OCI-LY1 (cell line): ENCODE results near the gene DCDC1.

Experiments
- H2AFZ ChIP-seq: fragments of 200-600 bp; sonication (generic), shearing (Covaris generic); 2 replicates; pipeline ENCODE4 v1.6.0; 2014; ENCODE audit warnings: antibody characterized with exemption, mild to moderate bottlenecking, low read length
- H3F3A ChIP-seq: fragments of 200-600 bp; sonication (generic), shearing (Covaris generic); 2 replicates; pipeline ENCODE4 v1.6.0; 2014; ENCODE audit warnings: mild to moderate bottlenecking, antibody characterized with exemption, low read length, moderate library complexity; ENCODE audit not compliant: insufficient read depth
- H3K27ac ChIP-seq: fragments of 200-600 bp; sonication (generic); 2 replicates; pipeline ENCODE4 v1.5.1; 2014; ENCODE audit warnings: low read length, mixed run types, mild to moderate bottlenecking, low read depth; ENCODE audit not compliant: poor library complexity, severe bottlenecking
- H3K27me3 ChIP-seq: fragments of 200-600 bp; sonication (generic); 2 replicates; pipeline ENCODE4 v1.6.0; 2014; ENCODE audit warnings: antibody characterized with exemption, mild to moderate bottlenecking, low read length, moderate library complexity; ENCODE audit not compliant: insufficient read depth
- H3K36me3 ChIP-seq: fragments of 200-600 bp; sonication (generic); 2 replicates; pipeline ENCODE4 v1.6.1; 2014; ENCODE audit warnings: mild to moderate bottlenecking, antibody characterized with exemption, low read length, moderate library complexity, mixed read lengths; ENCODE audit not compliant: insufficient read depth
- H3K4me1 ChIP-seq: fragments of 200-600 bp; sonication (generic); 2 replicates; pipeline ENCODE4 v1.5.1; 2014; ENCODE audit warnings: mild to moderate bottlenecking, low read length, moderate library complexity; ENCODE audit not compliant: insufficient read depth, severe bottlenecking
- H3K4me2 ChIP-seq: fragments of 200-600 bp; sonication (generic), shearing (Covaris generic); 2 replicates; pipeline ENCODE4 v1.6.1; 2014; ENCODE audit warnings: low read length
- H3K4me3 ChIP-seq: fragments of 200-600 bp; sonication (generic); 2 replicates; pipeline ENCODE4 v1.5.1; 2014; ENCODE audit warnings: low read length, low read depth, mild to moderate bottlenecking, mixed read lengths; ENCODE audit not compliant: poor library complexity, severe bottlenecking
- H3K79me2 ChIP-seq: fragments of 200-600 bp; shearing (Covaris generic); 2 replicates; pipeline ENCODE4 v1.6.1; 2016; ENCODE audit warnings: mixed run types, low read length, mixed read lengths; ENCODE audit not compliant: insufficient read depth
- H3K9ac ChIP-seq: fragments of 200-600 bp; sonication (generic), shearing (Covaris generic); 2 replicates; pipeline ENCODE4 v1.6.1; 2014; ENCODE audit warnings: mild to moderate bottlenecking, low read length, mixed read lengths
- H3K9me2 ChIP-seq: fragments of 200-600 bp; sonication (generic), shearing (Covaris generic); 2 replicates; pipeline ENCODE4 v1.6.1; 2014; ENCODE audit warnings: low read depth, mild to moderate bottlenecking, low read length, mixed read lengths
- H3K9me3 ChIP-seq: fragments of 200-600 bp; shearing (Covaris generic); 2 replicates; pipeline ENCODE4 v1.6.1; 2014; ENCODE audit warnings: low read length, mixed read lengths
- H4K20me1 ChIP-seq: fragments of 200-600 bp; sonication (generic), shearing (Covaris generic); 2 replicates; pipeline ENCODE4 v1.6.0; 2016; ENCODE audit warnings: mild to moderate bottlenecking, low read length; ENCODE audit not compliant: insufficient read depth
- CTCF ChIP-seq: fragments of 200-600 bp; sonication (generic), shearing (Covaris generic); IDR thresholded peaks from 2 replicates; pipeline ENCODE4 v1.5.1; 2017; ENCODE audit warnings: mild to moderate bottlenecking, antibody characterized with exemption, low read length, moderate library complexity, mixed read lengths
- EZH2 ChIP-seq: fragments of 200-600 bp; sonication (generic), shearing (Covaris generic); IDR thresholded peaks from 2 replicates; pipeline ENCODE4 v1.8.0; 2017; ENCODE audit warnings: borderline replicate concordance, mixed run types, mild to moderate bottlenecking, antibody characterized with exemption, low read length, moderate library complexity, mixed read lengths

Gene DCDC1

DNA sequence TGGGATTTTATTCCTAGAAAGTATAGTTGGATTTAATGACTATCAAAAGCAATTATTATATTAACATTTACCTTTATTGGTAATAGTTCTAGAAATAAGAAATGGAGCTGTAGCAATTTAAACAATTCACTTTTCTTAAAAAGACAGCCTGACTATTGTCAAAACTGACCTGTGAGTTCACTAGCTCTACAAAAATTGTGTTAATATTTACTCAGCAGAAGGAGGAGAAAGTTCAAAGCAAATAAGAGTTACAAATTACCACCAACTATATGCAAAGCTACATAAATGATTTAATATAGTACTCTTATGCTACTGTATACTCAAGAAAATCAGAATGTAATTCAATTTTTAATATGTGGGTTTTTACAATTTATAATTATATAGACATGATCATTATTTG, 310.0 kb downstream of the DCDC1 start:
- H3K9me2 ChIP-seq, result no peaks in the 10 kb centered on the region
- no peaks in the 10 kb centered on the region for H3K9me3 ChIP-seq
- TF ChIP-seq EZH2, result no peak
- no peak for TF ChIP-seq CTCF
- no peaks in the 10 kb centered on the region for H3K36me3 ChIP-seq
- no peak overlapping the region for H3K9ac ChIP-seq
- no peak overlapping the region for H3K27ac ChIP-seq
- H3K79me2 ChIP-seq, result no peaks in the 10 kb centered on the region
- no peaks in the 10 kb centered on the region for H3K4me1 ChIP-seq
- H3K4me3 ChIP-seq, result no peak overlapping the region
- H4K20me1 ChIP-seq, result no peaks in the 10 kb centered on the region
- H3K4me2 ChIP-seq, result no peak overlapping the region
- H2AFZ ChIP-seq, result no peak overlapping the region
- no peaks in the 10 kb centered on the region for H3K27me3 ChIP-seq
- no peaks in the 10 kb centered on the region for H3F3A ChIP-seq

- no peaks in the 10 kb centered on the region for H3K79me2 ChIP-seq
- H3K9me3 ChIP-seq, result no peaks in the 10 kb centered on the region
- H4K20me1 ChIP-seq, result no peaks in the 10 kb centered on the region
- H3K9ac ChIP-seq, result no peak overlapping the region
- no peak overlapping the region for H3K4me3 ChIP-seq
- H3F3A ChIP-seq, result no peaks in the 10 kb centered on the region
- no peaks in the 10 kb centered on the region for H3K9me2 ChIP-seq
- TF ChIP-seq CTCF (no peak), EZH2 (no peak)
- no peak overlapping the region for H2AFZ ChIP-seq
- no peak overlapping the region for H3K27ac ChIP-seq
- H3K36me3 ChIP-seq, result no peaks in the 10 kb centered on the region
- no peaks in the 10 kb centered on the region for H3K27me3 ChIP-seq
- H3K4me2 ChIP-seq, result no peak overlapping the region
- H3K4me1 ChIP-seq, result no peaks in the 10 kb centered on the region
Measured at GRCh38 chr11:31050061-31050765, 319.3 kb downstream of the DCDC1 start.

DNA sequence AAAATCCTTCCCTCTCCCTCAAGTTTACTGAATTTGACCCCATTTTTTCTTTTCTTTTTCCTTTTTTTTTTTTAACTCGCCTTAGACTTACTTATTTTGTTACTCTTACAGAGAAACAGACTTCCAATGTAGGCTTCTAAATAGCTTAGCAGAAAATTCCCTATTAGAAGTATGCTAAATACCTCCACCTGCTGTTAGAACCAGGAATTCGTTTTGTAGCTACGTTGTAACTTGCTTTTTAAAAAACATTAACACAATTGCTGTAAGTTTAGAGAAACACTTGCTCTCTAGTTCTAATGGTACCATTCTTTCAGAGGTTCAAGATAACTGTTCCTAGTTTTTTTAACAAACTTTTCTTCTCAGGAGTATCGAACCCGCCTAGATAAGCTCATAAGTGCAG, 324.2 kb downstream of the DCDC1 start:
- no peak overlapping the region for H2AFZ ChIP-seq
- H3K4me3 ChIP-seq, result no peak overlapping the region
- no peaks in the 10 kb centered on the region for H3F3A ChIP-seq
- no peak overlapping the region for H3K4me2 ChIP-seq
- no peak overlapping the region for H3K27ac ChIP-seq
- no peaks in the 10 kb centered on the region for H3K36me3 ChIP-seq
- TF ChIP-seq CTCF, result peak; percentile 42; the same call in 1 of the 2 replicates
- no peak for TF ChIP-seq EZH2
- H4K20me1 ChIP-seq, result no peaks in the 10 kb centered on the region
- H3K9me2 ChIP-seq, result no peaks in the 10 kb centered on the region
- H3K9ac ChIP-seq, result no peak overlapping the region
- no peaks in the 10 kb centered on the region for H3K9me3 ChIP-seq
- H3K79me2 ChIP-seq, result no peaks in the 10 kb centered on the region
- H3K4me1 ChIP-seq, result no peaks in the 10 kb centered on the region
- no peaks in the 10 kb centered on the region for H3K27me3 ChIP-seq
